NCI-H1694 (cell line): Measurements from ENCODE around the gene COL11A1.
A peak's percentile ranks its signal among the peaks of the same experiment; 100 is the strongest.
"Not testable (repeated sequence)": the region's sequence is repeated elsewhere in the genome, so short reads cannot be mapped to it uniquely, and the experiment has no call there.

Experiments
- DNase-seq: peaks from one replicate; lab custom pipeline; 2025; lab: John Stamatoyannopoulos, UW

Gene COL11A1

GRCh38 chr1:103075316-103076000, 32.9 kb downstream of the COL11A1 start:
- DNase-seq: no peak

GRCh38 chr1:103074224-103074623, 34.1 kb downstream of the COL11A1 start:
- no peak for DNase-seq

GRCh38 chr1:103069201-103069600, 39.1 kb downstream of the COL11A1 start:
- no peak for DNase-seq

GRCh38 chr1:103063921-103064320, 44.4 kb downstream of the COL11A1 start:
- DNase-seq: no peak

GRCh38 chr1:103058391-103058790, 49.9 kb downstream of the COL11A1 start:
- DNase-seq: no peak

GRCh38 chr1:103056423-103056822, 51.9 kb downstream of the COL11A1 start:
- no peak for DNase-seq

- not testable (repeated sequence) for DNase-seq
Observed at GRCh38 chr1:103028110-103028509, 80.2 kb downstream of the COL11A1 start.

- no peak for DNase-seq
Observed at GRCh38 chr1:103025858-103026409, 82.4 kb downstream of the COL11A1 start.

GRCh38 chr1:103024051-103024450, 84.3 kb downstream of the COL11A1 start:
- DNase-seq: no peak

- no peak for DNase-seq
Observed at GRCh38 chr1:103002005-103002404, 106.3 kb downstream of the COL11A1 start.

GRCh38 chr1:102978874-102979273, 129.4 kb downstream of the COL11A1 start:
- no peak for DNase-seq

- DNase-seq: no peak
Observed at GRCh38 chr1:102977292-102977691, 131.0 kb downstream of the COL11A1 start.

- peak; percentile 63 for DNase-seq
Observed at GRCh38 chr1:102970496-102971078, 137.7 kb downstream of the COL11A1 start.

- DNase-seq: peak; percentile 1
Observed at GRCh38 chr1:102967786-102968185, 140.5 kb downstream of the COL11A1 start.

- DNase-seq: no peak
Observed at GRCh38 chr1:102961549-102961948, 146.8 kb downstream of the COL11A1 start.

- DNase-seq: no peak
Observed at GRCh38 chr1:102954576-102954975, 153.7 kb downstream of the COL11A1 start.

- DNase-seq: no peak
Observed at GRCh38 chr1:102952400-102952799, 155.9 kb downstream of the COL11A1 start.

GRCh38 chr1:102942324-102942723, 166.0 kb downstream of the COL11A1 start:
- no peak for DNase-seq

- no peak for DNase-seq
Observed at GRCh38 chr1:102941366-102941947, 166.9 kb downstream of the COL11A1 start.

GRCh38 chr1:102937401-102937800, 170.9 kb downstream of the COL11A1 start:
- no peak for DNase-seq

GRCh38 chr1:102933362-102933761, 175.0 kb downstream of the COL11A1 start:
- DNase-seq: not testable (repeated sequence)

GRCh38 chr1:102919659-102920058, 188.7 kb downstream of the COL11A1 start:
- no peak for DNase-seq

- no peak for DNase-seq
Observed at GRCh38 chr1:102901996-102902395, 206.3 kb downstream of the COL11A1 start.
